Immature natural killer cell (primary cell): ENCODE data around the gene XYLT2. TPM values are rescaled to one million over a fixed set of nuclear protein-coding genes. Genes with fewer than 3 reads are reported as not detected.
"Not testable (repeated sequence)": the region's sequence is repeated elsewhere in the genome, so short reads cannot be mapped to it uniquely, and the experiment has no call there.

Experiments
- DNase-seq, 3 donors: peaks; one replicate each; pipeline ENCODE4 v3.0.0; 2022; ENCODE audit warnings: mixed read lengths in 1 of 3
- H3K27ac Mint-ChIP-seq, 6 donors: one replicate each; pipeline ENCODE4 v1.8.0; 2020; ENCODE audit warnings: mixed read lengths in 6 of 6, mild to moderate bottlenecking in 5 of 6, inconsistent platforms in 4 of 6, moderate library complexity in 3 of 6
- H3K27me3 Mint-ChIP-seq, 3 donors: one replicate each; pipeline ENCODE4 v1.8.0; 2020 to 2021; ENCODE audit warnings: low read depth in 3 of 3, mild to moderate bottlenecking in 3 of 3, mixed read lengths in 3 of 3, moderate library complexity in 3 of 3, inconsistent platforms in 1 of 3
- H3K36me3 Mint-ChIP-seq, 3 donors: one replicate each; pipeline ENCODE4 v1.8.0; 2020; ENCODE audit warnings: mixed read lengths in 3 of 3, inconsistent platforms in 2 of 3, mild to moderate bottlenecking in 2 of 3
- H3K4me1 Mint-ChIP-seq, 2 donors: one replicate each; pipeline ENCODE4 v1.8.0; 2020; ENCODE audit warnings: inconsistent platforms in 2 of 2, mild to moderate bottlenecking in 2 of 2, mixed read lengths in 2 of 2, moderate library complexity in 1 of 2
- H3K4me3 Mint-ChIP-seq, 5 donors: one replicate each; pipeline ENCODE4 v1.8.0; 2020; ENCODE audit warnings: mild to moderate bottlenecking in 5 of 5, mixed read lengths in 5 of 5, inconsistent platforms in 3 of 5, moderate library complexity in 3 of 5
- H3K9me3 Mint-ChIP-seq, 6 donors: one replicate each; pipeline ENCODE4 v1.8.0; 2020; ENCODE audit warnings: mild to moderate bottlenecking in 6 of 6, mixed read lengths in 6 of 6, inconsistent platforms in 4 of 6, moderate library complexity in 3 of 6
- polyA plus RNA-seq, 3 donors: library from polyadenylated mRNA; unstranded; fragments of 300-500 nt; fragmentation: Illumina TruSeq; gene quantifications; one replicate each; pipeline ENCODE4 v1.2.3, GENCODE V29; 2021

The XYLT2 gene
- 10 to 100 TPM in 1 of 3 donors, 1 to 10 TPM in 2; 6.8 to 17.4 (median 7.1) TPM for polyA plus RNA-seq

DNA sequence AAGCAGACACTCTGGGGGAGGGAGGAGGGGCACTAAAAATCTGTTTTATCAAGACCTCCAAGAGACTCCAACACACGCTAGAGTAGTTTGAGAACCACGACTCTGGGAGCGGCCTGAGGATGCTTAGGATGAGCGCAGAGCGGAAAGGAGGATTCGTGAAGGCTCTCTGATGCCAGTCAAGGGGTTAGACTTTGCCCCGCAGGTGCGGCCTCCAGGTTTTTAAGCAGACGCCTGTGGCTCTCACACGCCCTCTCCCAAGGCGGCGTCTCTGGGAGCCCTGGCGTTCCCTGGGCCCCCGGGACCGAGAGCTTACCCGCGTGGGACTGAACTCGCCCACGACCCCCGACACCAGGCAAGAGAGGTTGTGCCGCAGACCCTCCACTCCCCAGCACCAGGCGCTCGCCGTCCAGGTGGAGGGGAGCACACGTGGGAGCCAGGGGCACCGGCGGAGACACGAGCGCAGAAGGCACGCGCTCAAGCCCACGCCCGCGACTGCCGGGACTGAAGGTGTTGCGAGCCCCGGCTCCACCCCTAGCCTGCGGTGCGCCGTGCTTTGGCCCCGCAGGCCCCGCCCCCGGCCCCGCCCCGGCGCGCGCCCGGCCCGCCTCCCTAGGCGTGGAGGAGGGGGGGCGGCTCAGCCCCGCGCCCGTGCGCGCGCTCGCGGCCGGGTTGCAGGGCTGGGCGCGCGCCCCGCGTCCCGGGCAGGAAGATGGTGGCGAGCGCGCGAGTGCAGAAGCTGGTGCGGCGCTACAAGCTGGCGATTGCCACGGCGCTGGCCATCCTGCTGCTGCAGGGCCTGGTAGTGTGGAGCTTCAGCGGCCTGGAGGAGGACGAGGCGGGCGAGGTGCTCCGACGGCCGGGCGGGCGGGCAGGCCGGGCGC lies at the start of gene XYLT2:
TSS of gene XYLT2 (plus strand) at position 695 of the 881 bp plus-strand sequence. CDS start at position 710, 15 bp downstream.
- Mint-ChIP-seq H3K36me3 (no peaks in the 10 kb centered on the region), H3K27me3 (peaks cover 0 to 3% (median 0%) of the 10 kb centered on the region in 3 donors), H3K9me3 (no peaks in the 10 kb centered on the region), H3K4me3 (peak within 1 kb of the TSS; percentile 85 to 94 (median 87)), H3K27ac (peak within 1 kb of the TSS; percentile 57 to 86 (median 79)), H3K4me1 (peaks cover 15 to 23% of the 10 kb centered on the region in 2 donors)
- DNase-seq: peak; percentile 91 to 94 (median 93)

DNA sequence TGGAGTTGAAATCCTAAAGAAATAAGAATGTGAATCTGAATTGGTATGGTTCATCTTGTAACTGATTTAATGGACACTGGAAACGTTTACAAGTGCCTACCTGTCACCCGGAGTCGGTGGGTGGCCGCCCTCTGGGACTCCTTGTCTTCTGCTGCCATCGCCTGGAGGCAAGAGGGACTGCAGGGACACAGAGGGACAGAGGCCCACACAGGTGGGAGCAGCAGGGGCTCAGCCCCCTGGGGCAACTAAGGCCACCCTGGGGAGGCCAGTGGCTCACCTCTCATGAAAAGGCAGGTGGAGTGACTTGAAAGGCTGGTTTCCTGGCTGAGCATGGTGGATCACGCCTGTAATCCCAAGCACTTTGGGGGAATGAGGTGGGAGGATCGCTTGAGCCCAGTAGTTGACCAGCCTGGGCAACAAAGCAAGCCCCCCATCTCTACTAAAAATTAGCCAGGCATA lies 48.5 kb upstream of the XYLT2 start:
- DNase-seq: peak; percentile 59 to 70 (median 64)
- H3K9me3 Mint-ChIP-seq: no peaks in the 10 kb centered on the region
- no peaks in the 10 kb centered on the region for H3K36me3 Mint-ChIP-seq
- no peak overlapping the region for H3K4me3 Mint-ChIP-seq
- no peak overlapping the region for H3K27ac Mint-ChIP-seq
- H3K4me1 Mint-ChIP-seq: peaks cover 0 to 2% of the 10 kb centered on the region in 2 donors
- H3K27me3 Mint-ChIP-seq: peaks cover 0 to 7% (median 2%) of the 10 kb centered on the region in 3 donors

GRCh38 chr17:50298018-50298417 lies 47.9 kb upstream of the XYLT2 start:
- Mint-ChIP-seq H3K4me3 (no peak overlapping the region), H3K36me3 (no peaks in the 10 kb centered on the region), H3K27me3 (peaks cover 0 to 7% (median 2%) of the 10 kb centered on the region in 3 donors), H3K9me3 (no peaks in the 10 kb centered on the region), H3K27ac (no peak overlapping the region), H3K4me1 (no peaks in the 10 kb centered on the region)
- no peak for DNase-seq

DNA sequence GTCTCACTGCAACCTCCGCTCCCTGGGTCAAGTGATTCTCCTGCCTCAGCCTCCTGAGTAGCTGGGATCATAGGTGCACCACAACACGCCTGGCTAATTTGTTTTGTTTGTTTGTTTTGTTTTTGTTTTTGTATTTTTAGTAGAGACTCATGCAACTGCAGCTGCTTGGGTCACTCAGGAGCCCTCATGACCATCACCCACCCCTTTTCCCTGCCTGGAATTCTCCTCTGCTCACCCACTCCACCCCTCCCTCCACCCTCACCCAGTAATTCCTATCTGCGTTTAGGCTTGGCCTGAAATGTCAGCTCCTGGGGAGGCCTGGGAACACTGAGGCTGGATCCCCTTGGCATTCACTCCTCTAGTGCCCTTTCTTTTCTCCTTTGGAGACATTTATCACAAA lies 46.1 kb upstream of the XYLT2 start:
- H3K27ac Mint-ChIP-seq: no peak overlapping the region
- no peaks in the 10 kb centered on the region for H3K36me3 Mint-ChIP-seq
- no peaks in the 10 kb centered on the region for H3K9me3 Mint-ChIP-seq
- no peak for DNase-seq
- H3K4me1 Mint-ChIP-seq: no peaks in the 10 kb centered on the region
- H3K27me3 Mint-ChIP-seq: peaks cover 0 to 8% (median 7%) of the 10 kb centered on the region in 3 donors
- H3K4me3 Mint-ChIP-seq: no peak overlapping the region

GRCh38 chr17:50300824-50301223 lies 45.1 kb upstream of the XYLT2 start:
- H3K36me3 Mint-ChIP-seq, H3K4me1 Mint-ChIP-seq, H3K27ac Mint-ChIP-seq, DNase-seq, H3K4me3 Mint-ChIP-seq, H3K9me3 Mint-ChIP-seq: not testable (repeated sequence)
- peaks cover 0 to 13% (median 7%) of the 10 kb centered on the region in 3 donors for H3K27me3 Mint-ChIP-seq

GRCh38 chr17:50301891-50302584 lies 43.9 kb upstream of the XYLT2 start:
- H3K4me1 Mint-ChIP-seq: no peaks in the 10 kb centered on the region
- no peak for DNase-seq
- H3K4me3 Mint-ChIP-seq: no peak overlapping the region
- H3K9me3 Mint-ChIP-seq: no peaks in the 10 kb centered on the region
- H3K36me3 Mint-ChIP-seq: no peaks in the 10 kb centered on the region
- H3K27me3 Mint-ChIP-seq: peaks cover 2 to 17% (median 7%) of the 10 kb centered on the region in 3 donors
- H3K27ac Mint-ChIP-seq: no peak overlapping the region

DNA sequence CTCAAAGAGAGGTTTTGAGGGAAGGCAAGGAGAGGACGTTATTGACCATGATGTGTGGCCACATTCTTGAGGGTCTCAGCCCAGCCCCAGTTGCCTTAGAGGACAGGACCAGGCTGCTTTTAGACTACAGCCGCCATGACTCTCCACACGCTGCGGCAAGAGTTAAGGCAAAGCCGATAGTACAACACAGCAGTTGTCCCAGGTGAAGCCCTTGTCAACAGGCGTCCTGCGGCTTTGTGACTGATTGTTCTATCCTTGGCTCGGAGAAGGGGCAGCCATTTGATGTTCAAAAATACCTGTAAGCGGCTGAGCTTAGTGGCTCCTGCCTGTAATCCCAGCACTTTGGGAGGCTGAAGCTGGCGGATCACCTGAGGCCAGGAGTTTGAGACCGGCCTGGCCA lies 42.9 kb upstream of the XYLT2 start:
- H3K36me3 Mint-ChIP-seq: no peaks in the 10 kb centered on the region
- no peak overlapping the region for H3K4me3 Mint-ChIP-seq
- H3K27ac Mint-ChIP-seq: no peak overlapping the region
- no peaks in the 10 kb centered on the region for H3K4me1 Mint-ChIP-seq
- no peak for DNase-seq
- no peaks in the 10 kb centered on the region for H3K9me3 Mint-ChIP-seq
- peaks cover 2 to 17% (median 5%) of the 10 kb centered on the region in 3 donors for H3K27me3 Mint-ChIP-seq

DNA sequence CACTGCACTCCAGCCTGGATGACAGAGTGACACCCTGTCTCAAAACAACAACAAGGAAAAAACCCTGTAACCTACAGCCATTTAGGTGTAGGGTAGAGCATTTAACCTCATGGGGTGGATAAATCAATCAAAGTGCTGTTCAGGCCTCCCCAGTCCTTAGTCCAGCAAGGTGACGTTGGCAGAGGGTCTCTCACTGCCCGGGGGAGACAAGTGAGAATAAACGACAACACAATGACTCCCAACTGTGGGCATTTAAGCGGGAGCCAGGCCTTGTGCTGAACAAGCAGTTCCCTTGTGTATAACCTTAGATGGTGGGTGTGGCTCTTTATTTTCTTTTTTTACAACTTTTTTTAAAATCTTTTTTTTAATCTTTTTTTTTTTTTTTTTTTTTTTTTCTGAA lies 42.3 kb upstream of the XYLT2 start:
- H3K4me3 Mint-ChIP-seq: no peak overlapping the region
- H3K4me1 Mint-ChIP-seq: no peaks in the 10 kb centered on the region
- H3K9me3 Mint-ChIP-seq: no peaks in the 10 kb centered on the region
- H3K27me3 Mint-ChIP-seq: peaks cover 2 to 17% (median 5%) of the 10 kb centered on the region in 3 donors
- no peak for DNase-seq
- H3K36me3 Mint-ChIP-seq: no peaks in the 10 kb centered on the region
- no peak overlapping the region for H3K27ac Mint-ChIP-seq

DNA sequence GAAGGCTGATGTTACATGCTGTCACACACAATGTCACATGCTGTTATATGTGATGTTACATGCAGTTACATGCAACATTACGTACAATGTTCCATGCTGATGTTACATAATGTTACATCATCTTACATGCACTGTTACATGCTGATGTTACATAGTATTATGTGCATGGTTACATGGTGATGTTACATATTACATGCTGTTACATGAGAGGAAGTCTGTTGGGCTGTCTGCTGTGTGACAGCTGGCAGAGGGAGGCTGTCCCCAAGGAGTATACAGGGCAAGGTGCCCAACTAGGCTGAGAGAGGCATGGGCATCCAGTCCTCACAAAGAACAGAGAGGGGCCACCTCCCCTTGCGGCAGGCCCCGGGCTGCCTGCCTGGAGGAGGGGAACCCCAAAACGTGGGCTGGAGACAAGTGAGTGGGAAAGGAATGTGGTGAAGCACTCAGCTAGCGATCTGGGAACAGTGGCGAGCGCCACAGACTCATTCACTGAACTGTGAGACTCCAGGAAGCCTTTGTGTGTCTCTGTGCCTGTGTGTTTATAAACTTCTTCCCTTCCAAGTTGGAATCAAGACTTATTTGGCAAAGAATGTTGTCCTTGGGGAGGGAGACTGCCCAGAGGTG lies 41.0 kb upstream of the XYLT2 start:
- H3K9me3 Mint-ChIP-seq: no peaks in the 10 kb centered on the region
- H3K4me1 Mint-ChIP-seq: no peaks in the 10 kb centered on the region
- H3K27me3 Mint-ChIP-seq: peaks cover 3 to 14% (median 5%) of the 10 kb centered on the region in 3 donors
- H3K36me3 Mint-ChIP-seq: no peaks in the 10 kb centered on the region
- no peak overlapping the region for H3K4me3 Mint-ChIP-seq
- H3K27ac Mint-ChIP-seq: no peak overlapping the region
- DNase-seq: no peak

- Mint-ChIP-seq H3K27ac (no peak overlapping the region), H3K4me3 (no peak overlapping the region), H3K4me1 (no peaks in the 10 kb centered on the region), H3K9me3 (no peaks in the 10 kb centered on the region), H3K27me3 (peaks cover 8 to 16% (median 9%) of the 10 kb centered on the region in 3 donors), H3K36me3 (no peaks in the 10 kb centered on the region)
- no peak for DNase-seq
Observed at GRCh38 chr17:50307654-50308053, 38.3 kb upstream of the XYLT2 start.

DNA sequence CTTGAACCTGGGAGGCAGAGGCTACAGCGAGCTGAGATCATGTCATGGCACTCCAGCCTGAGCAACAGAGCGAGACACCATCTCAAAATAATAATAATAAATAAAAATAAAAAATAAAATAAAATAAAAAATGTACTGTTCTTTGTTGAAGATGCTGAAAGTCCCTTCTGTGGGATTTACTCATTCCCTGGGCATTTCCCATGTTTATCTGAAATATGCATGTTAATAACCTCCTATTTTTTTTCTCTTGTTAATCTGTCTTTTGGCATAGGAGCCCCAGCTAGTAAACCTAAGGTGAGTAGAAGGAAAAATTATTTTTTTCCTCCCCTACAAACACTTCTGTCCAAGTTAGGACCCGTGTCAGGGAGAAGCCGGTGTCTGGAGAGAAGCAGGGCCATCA lies 37.3 kb upstream of the XYLT2 start:
- H3K27me3 Mint-ChIP-seq: peaks cover 8 to 14% (median 9%) of the 10 kb centered on the region in 3 donors

DNA sequence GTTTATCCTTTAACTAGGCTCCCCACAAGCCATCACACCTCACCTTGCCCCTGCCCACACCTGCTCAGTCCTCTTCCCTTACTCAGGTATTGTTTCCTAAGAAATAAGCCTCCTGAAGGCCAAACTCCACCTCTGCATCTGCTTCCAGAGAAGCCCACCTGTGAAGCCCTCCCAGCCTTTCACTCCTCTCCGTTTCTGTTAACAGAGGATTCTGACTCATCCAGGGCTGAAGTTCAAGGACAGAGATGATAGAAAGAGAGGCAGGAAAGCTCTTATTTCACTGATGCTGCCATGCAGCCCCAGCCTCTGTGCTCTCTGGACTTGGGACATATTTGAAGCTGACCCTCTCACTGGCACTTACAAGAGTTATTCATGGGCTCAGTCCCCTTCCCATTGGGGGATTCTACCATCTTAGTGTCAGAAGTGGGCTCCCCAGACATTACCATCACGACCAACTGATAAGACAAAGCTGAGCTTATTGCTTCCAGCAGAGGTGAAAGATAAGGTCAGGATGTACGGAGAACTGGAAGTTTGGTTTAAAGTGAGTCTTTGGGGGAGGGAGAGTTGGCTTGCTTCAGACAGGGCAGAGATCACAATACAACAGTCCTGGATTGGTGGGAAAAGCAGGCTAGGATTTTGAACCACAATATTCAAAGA lies 35.3 kb upstream of the XYLT2 start:
- H3K27me3 Mint-ChIP-seq: peaks cover 4 to 10% (median 5%) of the 10 kb centered on the region in 3 donors
- H3K9me3 Mint-ChIP-seq: no peaks in the 10 kb centered on the region
- no peaks in the 10 kb centered on the region for H3K4me1 Mint-ChIP-seq
- H3K27ac Mint-ChIP-seq: no peak overlapping the region
- H3K4me3 Mint-ChIP-seq: no peak overlapping the region
- DNase-seq: no peak
- H3K36me3 Mint-ChIP-seq: no peaks in the 10 kb centered on the region

More for the DNA sequence above, 37.3 kb upstream of the XYLT2 start:
- Mint-ChIP-seq H3K4me1 (no peaks in the 10 kb centered on the region), H3K36me3 (no peaks in the 10 kb centered on the region), H3K4me3 (no peak overlapping the region), H3K9me3 (no peaks in the 10 kb centered on the region), H3K27ac (no peak overlapping the region)
- no peak for DNase-seq

- no peak overlapping the region for H3K4me3 Mint-ChIP-seq
- peaks cover 4 to 10% (median 5%) of the 10 kb centered on the region in 3 donors for H3K27me3 Mint-ChIP-seq
- H3K36me3 Mint-ChIP-seq: no peaks in the 10 kb centered on the region
- H3K9me3 Mint-ChIP-seq: no peaks in the 10 kb centered on the region
- no peak overlapping the region for H3K27ac Mint-ChIP-seq
- DNase-seq: no peak
- no peaks in the 10 kb centered on the region for H3K4me1 Mint-ChIP-seq
Observed at GRCh38 chr17:50311112-50311460, 34.8 kb upstream of the XYLT2 start.
